MG63 (cell line): Measurements from ENCODE around the gene ACOT9. TPM values are rescaled to one million over a fixed set of nuclear protein-coding genes. Genes with fewer than 3 reads are reported as not detected.
A peak's percentile ranks its signal among the peaks of the same experiment; 100 is the strongest.
"Not testable (repeated sequence)": the region's sequence is repeated elsewhere in the genome, so short reads cannot be mapped to it uniquely, and the experiment has no call there.

Experiments
- DNase-seq: peaks from one replicate; pipeline ENCODE4 v3.0.0-alpha.2; 2020
- H3K27me3 ChIP-seq: fragments of 250-450 bp; sonication (Bioruptor Pico); 2 replicates; pipeline ENCODE4 v1.5.1; 2020; ENCODE audit warnings: mild to moderate bottlenecking, moderate library complexity
- H3K36me3 ChIP-seq: fragments of 250-450 bp; sonication (Bioruptor Pico); 2 replicates; pipeline ENCODE4 v1.5.1; 2020; ENCODE audit warnings: mild to moderate bottlenecking, moderate library complexity
- H3K4me3 ChIP-seq: fragments of 250-450 bp; sonication (Bioruptor Pico); 2 replicates; pipeline ENCODE4 v1.5.1; 2020; ENCODE audit warnings: mild to moderate bottlenecking, moderate library complexity
- H3K9me3 ChIP-seq: fragments of 250-450 bp; sonication (Bioruptor Pico); 2 replicates; pipeline ENCODE4 v1.5.1; 2020; ENCODE audit warnings: mild to moderate bottlenecking, moderate library complexity
- total RNA-seq: library from RNA; depleted of rRNA; stranded (reverse); fragments of >200 nt; shearing (Covaris generic); gene quantifications from 2 replicates; pipeline ENCODE4 v1.2.3, GENCODE V29; 2014; ENCODE audit warnings: low replicate concordance

The ACOT9 gene
- total RNA-seq, 1 experiment from 2014 or later, result 80.9 TPM

DNA sequence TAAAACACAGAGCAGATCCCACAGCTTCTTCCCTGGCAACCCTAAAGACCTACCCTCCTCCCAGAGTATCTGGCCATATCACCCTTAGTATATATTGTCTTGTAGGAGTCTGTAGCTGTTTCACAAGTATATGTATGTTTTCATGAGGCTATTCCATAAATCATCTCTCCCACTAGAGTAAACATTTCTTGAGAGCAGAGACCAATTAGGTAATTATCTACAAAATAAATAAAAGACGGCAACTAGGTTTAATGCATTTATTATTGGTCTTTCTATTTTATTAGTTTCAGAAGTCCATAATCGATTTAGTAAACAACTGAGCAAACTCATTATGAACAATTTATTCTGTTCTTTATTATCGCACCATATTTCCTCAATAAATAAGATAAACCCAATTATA lies 7.0 kb downstream of the ACOT9 start:
- peaks cover 25% of the 10 kb centered on the region for H3K36me3 ChIP-seq
- no peaks in the 10 kb centered on the region for H3K27me3 ChIP-seq
- no peak for DNase-seq
- H3K4me3 ChIP-seq, result no peak overlapping the region
- H3K9me3 ChIP-seq, result no peaks in the 10 kb centered on the region

GRCh38 chrX:23732704-23733103 lies 10.4 kb downstream of the ACOT9 start:
- no peaks in the 10 kb centered on the region for H3K9me3 ChIP-seq
- no peak for DNase-seq
- no peak overlapping the region for H3K4me3 ChIP-seq
- H3K36me3 ChIP-seq, result peaks cover 45% of the 10 kb centered on the region
- no peaks in the 10 kb centered on the region for H3K27me3 ChIP-seq

GRCh38 chrX:23731951-23732350 lies 11.1 kb downstream of the ACOT9 start:
- H3K9me3 ChIP-seq, result no peaks in the 10 kb centered on the region
- DNase-seq, result no peak
- H3K36me3 ChIP-seq, result peaks cover 45% of the 10 kb centered on the region
- H3K4me3 ChIP-seq, result no peak overlapping the region
- no peaks in the 10 kb centered on the region for H3K27me3 ChIP-seq

DNA sequence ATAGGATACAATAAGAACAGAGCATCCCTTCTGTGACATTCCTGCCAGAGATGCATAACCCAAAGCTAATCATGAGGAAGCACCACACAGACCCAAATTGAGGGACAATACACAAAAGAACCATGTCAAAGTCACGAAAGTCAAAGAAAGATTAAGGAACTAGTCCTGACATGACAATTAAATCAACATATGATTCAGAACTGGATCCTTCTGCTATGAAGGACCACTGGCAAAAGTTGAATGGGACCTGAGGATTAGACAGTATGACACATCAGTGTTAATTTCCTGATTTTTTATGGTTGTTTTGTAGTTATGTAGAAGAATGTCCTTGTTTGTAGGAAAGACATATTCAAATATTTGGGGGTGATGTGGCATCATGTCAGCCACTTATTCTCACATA lies 13.9 kb downstream of the ACOT9 start:
- Histone ChIP-seq H3K9me3 (no peaks in the 10 kb centered on the region), H3K36me3 (peaks cover 38% of the 10 kb centered on the region)

GRCh38 chrX:23727206-23727605 lies 15.9 kb downstream of the ACOT9 start:
- H3K4me3 ChIP-seq, result no peak overlapping the region
- DNase-seq, result no peak
- H3K9me3 ChIP-seq, result no peaks in the 10 kb centered on the region
- H3K27me3 ChIP-seq, result no peaks in the 10 kb centered on the region
- H3K36me3 ChIP-seq, result peaks cover 31% of the 10 kb centered on the region

More for the DNA sequence above, 13.9 kb downstream of the ACOT9 start:
- H3K4me3 ChIP-seq, result no peak overlapping the region
- no peak for DNase-seq
- H3K27me3 ChIP-seq, result no peaks in the 10 kb centered on the region

DNA sequence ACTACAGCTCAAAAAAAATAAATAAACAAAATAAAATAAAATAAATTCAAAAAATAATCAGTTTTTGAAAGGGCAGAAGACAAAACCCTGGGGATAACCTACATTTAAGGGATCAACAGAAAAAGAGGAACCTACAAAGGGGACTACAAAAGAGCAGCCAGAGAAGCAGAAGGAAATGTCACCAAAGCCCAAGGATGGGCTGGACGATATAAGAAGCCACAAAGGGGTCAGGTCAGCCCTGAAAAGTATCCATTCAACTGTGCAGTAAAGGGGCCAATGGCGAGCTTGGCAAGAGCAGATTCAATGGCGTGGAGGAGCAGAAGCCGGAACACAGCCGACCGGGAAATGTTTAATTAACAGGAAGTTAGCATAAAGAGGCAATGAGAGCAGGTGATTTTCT lies 16.9 kb downstream of the ACOT9 start:
- DNase-seq, result no peak
- H3K27me3 ChIP-seq, result no peaks in the 10 kb centered on the region
- H3K9me3 ChIP-seq, result no peaks in the 10 kb centered on the region
- peaks cover 34% of the 10 kb centered on the region for H3K36me3 ChIP-seq
- H3K4me3 ChIP-seq, result no peak overlapping the region

DNA sequence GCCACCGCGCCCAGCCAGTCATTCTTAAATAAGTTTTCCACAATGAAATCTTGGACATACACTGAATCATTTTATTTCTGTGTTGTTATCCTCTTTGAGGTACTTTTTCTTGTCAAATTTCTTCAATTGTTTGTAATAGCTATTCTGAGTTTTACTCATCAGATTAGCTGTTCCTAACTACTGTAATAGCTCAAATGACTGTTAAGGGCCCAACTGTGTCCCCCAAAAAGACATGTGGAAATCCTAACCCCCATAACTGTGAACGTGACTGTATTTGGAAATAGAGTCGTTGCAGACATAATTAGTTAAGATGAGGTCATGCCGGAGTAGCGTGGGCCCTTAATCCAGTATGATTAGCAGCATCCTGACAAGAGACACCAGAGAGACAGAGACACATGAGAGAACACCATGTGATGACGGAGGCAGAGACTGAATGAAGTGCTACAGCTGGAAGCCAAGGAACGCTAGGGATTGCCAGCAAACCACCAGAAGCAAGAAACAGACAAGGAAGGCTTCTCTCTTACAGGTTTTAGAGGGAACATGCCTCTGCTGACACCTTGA lies 22.9 kb downstream of the ACOT9 start:
- Histone ChIP-seq H3K36me3 (peaks cover 29% of the 10 kb centered on the region), H3K4me3 (no peak overlapping the region), H3K9me3 (no peaks in the 10 kb centered on the region), H3K27me3 (no peaks in the 10 kb centered on the region)
- no peak for DNase-seq

- Histone ChIP-seq H3K27me3 (no peaks in the 10 kb centered on the region), H3K4me3 (no peak overlapping the region), H3K9me3 (no peaks in the 10 kb centered on the region), H3K36me3 (peaks cover 28% of the 10 kb centered on the region)
- no peak for DNase-seq
Observed at GRCh38 chrX:23705235-23705634, 37.8 kb downstream of the ACOT9 start.

- Histone ChIP-seq H3K36me3 (peaks cover 28% of the 10 kb centered on the region), H3K9me3 (no peaks in the 10 kb centered on the region), H3K4me3 (no peak overlapping the region), H3K27me3 (no peaks in the 10 kb centered on the region)
- no peak for DNase-seq
Observed at GRCh38 chrX:23704673-23705206, 38.3 kb downstream of the ACOT9 start.

GRCh38 chrX:23699636-23700194 lies 43.4 kb downstream of the ACOT9 start:
- Histone ChIP-seq H3K9me3 (no peaks in the 10 kb centered on the region), H3K27me3 (no peaks in the 10 kb centered on the region), H3K4me3 (no peak overlapping the region), H3K36me3 (peaks cover 18% of the 10 kb centered on the region)
- DNase-seq, result peak; percentile 8

DNA sequence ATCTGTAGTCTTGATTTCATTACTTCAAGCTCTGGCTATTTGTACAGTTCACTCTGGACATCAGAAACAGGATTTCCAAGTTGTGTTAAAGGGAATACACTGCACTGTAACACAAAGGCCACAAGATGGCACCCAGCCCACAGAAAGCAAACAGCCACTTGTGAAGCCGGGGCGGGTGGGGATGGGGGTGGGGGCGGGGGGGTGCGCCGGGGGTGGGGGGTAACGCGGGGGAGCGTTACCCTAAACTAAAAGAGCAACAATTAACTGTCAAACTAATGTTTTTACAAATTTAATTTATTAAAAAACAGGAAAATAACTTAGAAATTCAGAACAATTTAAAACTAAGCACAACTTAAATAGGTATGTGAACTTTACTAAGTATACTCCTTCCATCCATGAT lies 48.5 kb downstream of the ACOT9 start:
- Histone ChIP-seq H3K4me3 (no peak overlapping the region), H3K36me3 (no peaks in the 10 kb centered on the region), H3K9me3 (no peaks in the 10 kb centered on the region), H3K27me3 (no peaks in the 10 kb centered on the region)
- DNase-seq, result peak; percentile 49

DNA sequence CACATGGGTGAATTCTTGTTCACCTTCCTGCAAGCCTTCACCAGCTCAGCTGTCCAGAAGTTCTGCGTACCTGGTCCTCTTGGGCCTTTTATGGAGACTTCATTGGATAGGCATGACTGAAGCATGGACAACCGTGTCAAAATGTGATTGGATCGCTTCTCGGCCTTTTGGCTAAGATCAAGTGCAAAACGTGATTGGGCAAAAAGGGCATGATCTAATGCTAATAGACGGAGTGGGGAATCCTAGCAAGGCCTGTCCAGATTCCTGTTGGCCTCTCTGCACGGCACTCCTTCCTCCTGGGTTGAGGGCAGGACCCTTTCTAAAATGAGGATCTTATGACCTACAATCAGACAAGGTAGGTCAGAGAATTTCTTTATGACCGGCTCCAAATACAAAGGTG lies 50.9 kb downstream of the ACOT9 start:
- DNase-seq, result no peak
- H3K27me3 ChIP-seq, result no peaks in the 10 kb centered on the region
- H3K36me3 ChIP-seq, result no peaks in the 10 kb centered on the region
- H3K4me3 ChIP-seq, result no peak overlapping the region
- no peaks in the 10 kb centered on the region for H3K9me3 ChIP-seq

DNA sequence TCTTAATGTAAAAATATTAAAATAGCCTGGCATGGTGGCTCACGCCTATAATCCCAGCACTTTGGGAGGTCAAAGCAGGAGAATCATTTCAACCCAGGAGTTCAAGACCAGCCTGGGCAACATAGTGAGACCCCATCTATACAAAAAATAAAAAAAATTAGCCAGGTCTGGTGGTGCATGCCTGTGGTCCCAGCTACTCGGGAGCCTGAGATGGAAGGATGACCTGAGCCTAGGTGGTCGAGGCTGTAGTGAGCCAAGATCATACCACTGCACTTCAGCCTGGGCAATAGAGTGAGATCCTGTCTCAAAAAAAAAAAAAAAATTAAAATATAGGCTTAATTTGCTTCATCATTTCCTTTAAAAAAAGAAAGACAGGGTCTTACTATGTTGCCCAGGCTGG lies 66.6 kb downstream of the ACOT9 start:
- H3K4me3 ChIP-seq, H3K9me3 ChIP-seq, DNase-seq, H3K27me3 ChIP-seq: not testable (repeated sequence)
- H3K36me3 ChIP-seq, result peaks cover 45% of the 10 kb centered on the region

- Histone ChIP-seq H3K36me3 (peaks cover 57% of the 10 kb centered on the region), H3K4me3 (no peak overlapping the region), H3K9me3 (no peaks in the 10 kb centered on the region), H3K27me3 (no peaks in the 10 kb centered on the region)
- DNase-seq, result no peak
Observed at GRCh38 chrX:23673108-23673507, 70.0 kb downstream of the ACOT9 start.

- no peaks in the 10 kb centered on the region for H3K9me3 ChIP-seq
- H3K27me3 ChIP-seq, result no peaks in the 10 kb centered on the region
- DNase-seq, result no peak
- peaks cover 42% of the 10 kb centered on the region for H3K36me3 ChIP-seq
- H3K4me3 ChIP-seq, result no peak overlapping the region
Observed at GRCh38 chrX:23670528-23670927, 72.5 kb downstream of the ACOT9 start.

DNA sequence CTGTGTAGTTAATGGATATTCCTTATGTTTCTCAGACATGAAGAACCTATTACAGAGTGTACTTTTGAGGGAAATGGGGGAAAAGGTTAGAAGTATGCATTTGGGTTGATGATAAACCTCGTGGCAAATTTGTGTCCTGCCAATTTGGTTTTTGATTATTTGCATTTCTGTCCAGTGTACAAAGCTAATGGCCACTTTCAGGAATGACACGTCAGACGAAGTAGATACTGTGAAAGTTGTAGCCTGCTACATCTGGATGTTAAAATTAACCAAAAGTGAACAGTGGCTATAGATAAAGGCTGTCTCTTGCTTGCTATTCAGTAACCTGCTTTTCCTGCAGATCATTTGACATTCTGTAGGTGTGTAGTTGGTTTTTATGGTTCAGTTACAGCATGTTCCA lies 74.7 kb downstream of the ACOT9 start:
- no peaks in the 10 kb centered on the region for H3K9me3 ChIP-seq
- peaks cover 31% of the 10 kb centered on the region for H3K36me3 ChIP-seq
- H3K27me3 ChIP-seq, result no peaks in the 10 kb centered on the region
- peak overlapping the region; percentile 83 for H3K4me3 ChIP-seq
- DNase-seq, result no peak

DNA sequence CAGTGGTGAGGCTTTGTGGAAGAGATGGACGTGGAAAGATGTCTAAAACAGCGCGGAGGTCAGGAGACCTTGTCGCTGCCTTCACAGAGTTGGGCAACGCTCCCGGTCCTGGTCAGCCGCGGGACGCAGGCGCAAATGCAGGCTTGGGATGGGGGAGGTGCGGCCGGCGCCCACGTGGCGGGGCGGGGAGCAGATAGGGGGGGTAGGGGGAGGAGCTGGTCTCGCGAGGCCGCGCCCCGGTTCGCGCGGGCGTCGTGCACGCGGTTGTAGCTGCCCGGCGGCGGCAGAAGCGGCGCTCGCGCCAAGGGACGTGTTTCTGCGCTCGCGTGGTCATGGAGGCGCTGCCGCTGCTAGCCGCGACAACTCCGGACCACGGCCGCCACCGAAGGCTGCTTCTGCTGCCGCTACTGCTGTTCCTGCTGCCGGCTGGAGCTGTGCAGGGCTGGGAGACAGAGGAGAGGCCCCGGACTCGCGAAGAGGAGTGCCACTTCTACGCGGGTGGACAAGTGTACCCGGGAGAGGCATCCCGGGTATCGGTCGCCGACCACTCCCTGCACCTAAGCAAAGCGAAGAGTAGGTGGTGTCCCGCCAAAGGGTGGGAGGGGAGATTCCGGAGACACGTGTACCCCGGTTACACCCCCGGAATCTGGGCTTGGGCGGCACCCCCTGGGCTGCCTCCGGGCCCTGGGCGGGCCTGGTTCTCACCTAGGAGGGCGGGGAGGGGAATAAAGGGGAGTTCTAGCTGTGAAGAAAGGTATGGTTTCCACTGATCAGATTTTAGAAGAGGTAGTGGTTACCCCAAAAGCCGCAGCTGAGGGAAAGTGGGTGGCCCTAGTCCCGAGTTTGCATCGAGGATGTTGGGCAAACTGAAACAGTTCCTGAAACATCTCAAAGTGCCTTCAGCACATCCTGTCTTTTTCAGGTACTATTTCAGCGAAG lies 75.6 kb downstream of the ACOT9 start, which contains the start of gene PRDX4:
TSS of gene PRDX4 (plus strand) at position 255 of the 939 bp plus-strand sequence. CDS start at position 333, 78 bp downstream.
- peak within 1 kb of the TSS; percentile 83 for H3K4me3 ChIP-seq
- no peaks in the 10 kb centered on the region for H3K27me3 ChIP-seq
- DNase-seq, result peak; percentile 91
- H3K36me3 ChIP-seq, result peaks cover 25% of the 10 kb centered on the region
- no peaks in the 10 kb centered on the region for H3K9me3 ChIP-seq
